ENCODE data around the gene PCDHGA1. TPM values are rescaled to one million over a fixed set of nuclear protein-coding genes. Genes with fewer than 3 reads are reported as not detected.
A peak's percentile ranks its signal among the peaks of the same experiment; 100 is the strongest.

The PCDHGA1 gene
- total and polyA plus RNA-seq, 2 donors (not counting 1 experiment from before 2014, with no cell fraction given) = 0.06 to 0.64 TPM

DNA sequence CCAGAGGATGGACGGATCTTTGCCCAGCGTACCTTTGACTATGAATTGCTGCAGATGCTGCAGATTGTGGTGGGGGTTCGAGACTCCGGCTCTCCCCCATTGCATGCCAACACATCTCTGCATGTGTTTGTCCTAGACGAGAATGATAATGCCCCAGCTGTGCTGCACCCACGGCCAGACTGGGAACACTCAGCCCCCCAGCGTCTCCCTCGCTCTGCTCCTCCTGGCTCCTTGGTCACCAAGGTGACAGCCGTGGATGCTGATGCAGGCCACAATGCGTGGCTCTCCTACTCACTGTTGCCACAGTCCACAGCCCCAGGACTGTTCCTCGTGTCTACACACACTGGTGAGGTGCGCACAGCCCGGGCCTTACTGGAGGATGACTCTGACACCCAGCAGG is 160.5 kb downstream of the PCDHGA1 start:
- H3K27ac Mint-ChIP-seq = no peak overlapping the region
- Histone ChIP-seq H3K4me3 (ENCODE audit: control extremely low read depth in 1 of 5, extremely low read depth in 1 of 5, insufficient read depth in 1 of 5, low read depth in 2 of 5, low read length in 4 of 5) (no peak overlapping the region), H3K27ac (ENCODE audit: low read length in 2 of 2) (no peak overlapping the region), H3K9ac (ENCODE audit: low read length) (no peak overlapping the region), H3K36me3 (replicated peaks in 1 of 2; ENCODE audit: control extremely low read depth in 1 of 2, control insufficient read depth in 1 of 2, extremely low read depth in 1 of 2, insufficient read depth in 2 of 2, low read length in 1 of 2) (no peaks in the 10 kb centered on the region), H3K79me2 (ENCODE audit: control insufficient read depth, insufficient read depth, low read length) (no peaks in the 10 kb centered on the region), H4K20me1 (ENCODE audit: control insufficient read depth, insufficient read depth, low read length, poor library complexity, severe bottlenecking) (no peaks in the 10 kb centered on the region), H3K9me3 (ENCODE audit: control extremely low read depth in 1 of 3, control insufficient read depth in 2 of 3, insufficient read depth in 1 of 3, low read length in 2 of 3) (peaks cover 0 to 25% (median 0%) of the 10 kb centered on the region in 3 donors), H3K4me1 (ENCODE audit: control insufficient read depth in 2 of 2, insufficient read depth in 2 of 2, low read length in 2 of 2) (peaks cover 17 to 21% of the 10 kb centered on the region in 2 donors), H3K27me3 (replicated peaks in 1 of 4; ENCODE audit: control extremely low read depth in 1 of 4, control insufficient read depth in 3 of 4, insufficient read depth in 4 of 4, low read length in 3 of 4) (peaks cover 0 to 70% (median 24%) of the 10 kb centered on the region in 4 experiments), H3K4me2 (replicated peaks; ENCODE audit: low read depth, low read length, poor library complexity, severe bottlenecking) (no peak overlapping the region), H2AFZ (ENCODE audit: insufficient read depth, low read depth, low read length, poor library complexity, severe bottlenecking) (no peak overlapping the region)
- no peak for TF ChIP-seq EZH2 (IDR thresholded peaks at IDR 0.05; ENCODE audit: borderline replicate concordance, insufficient read depth, low read depth, low read length, poor library complexity, severe bottlenecking)
- TF ChIP-seq, protein P1, sequence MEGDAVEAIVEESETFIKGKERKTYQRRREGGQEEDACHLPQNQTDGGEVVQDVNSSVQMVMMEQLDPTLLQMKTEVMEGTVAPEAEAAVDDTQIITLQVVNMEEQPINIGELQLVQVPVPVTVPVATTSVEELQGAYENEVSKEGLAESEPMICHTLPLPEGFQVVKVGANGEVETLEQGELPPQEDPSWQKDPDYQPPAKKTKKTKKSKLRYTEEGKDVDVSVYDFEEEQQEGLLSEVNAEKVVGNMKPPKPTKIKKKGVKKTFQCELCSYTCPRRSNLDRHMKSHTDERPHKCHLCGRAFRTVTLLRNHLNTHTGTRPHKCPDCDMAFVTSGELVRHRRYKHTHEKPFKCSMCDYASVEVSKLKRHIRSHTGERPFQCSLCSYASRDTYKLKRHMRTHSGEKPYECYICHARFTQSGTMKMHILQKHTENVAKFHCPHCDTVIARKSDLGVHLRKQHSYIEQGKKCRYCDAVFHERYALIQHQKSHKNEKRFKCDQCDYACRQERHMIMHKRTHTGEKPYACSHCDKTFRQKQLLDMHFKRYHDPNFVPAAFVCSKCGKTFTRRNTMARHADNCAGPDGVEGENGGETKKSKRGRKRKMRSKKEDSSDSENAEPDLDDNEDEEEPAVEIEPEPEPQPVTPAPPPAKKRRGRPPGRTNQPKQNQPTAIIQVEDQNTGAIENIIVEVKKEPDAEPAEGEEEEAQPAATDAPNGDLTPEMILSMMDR (IDR thresholded peaks at IDR 0.05) = no peak
- peaks cover 59% of the 10 kb centered on the region for H3K27me3 Mint-ChIP-seq
- ChIA-PET CTCF (interaction anchor here (1.1 to 2.9 kb wide), 2 partner anchors 17 to 60 kb away, joined by 3 to 9 read pairs; partner anchors contain the start of gene PCDHGA12), POLR2A (no interaction called here)
- no peaks in the 10 kb centered on the region for H3K9me3 Mint-ChIP-seq (ENCODE audit: insufficient read depth)
- 88% methylated on average over 7 of the region's 13 CpGs for WGBS (ENCODE audit: insufficient coverage)
- no peak for DNase-seq
- intact Hi-C loops (cut with micrococcal nuclease) = no loop called here
- no peak for ATAC-seq (ENCODE audit: low read depth)
- H3K4me1 Mint-ChIP-seq = peaks cover 18% of the 10 kb centered on the region
- H3K4me3 Mint-ChIP-seq = peak overlapping the region; percentile 68

DNA sequence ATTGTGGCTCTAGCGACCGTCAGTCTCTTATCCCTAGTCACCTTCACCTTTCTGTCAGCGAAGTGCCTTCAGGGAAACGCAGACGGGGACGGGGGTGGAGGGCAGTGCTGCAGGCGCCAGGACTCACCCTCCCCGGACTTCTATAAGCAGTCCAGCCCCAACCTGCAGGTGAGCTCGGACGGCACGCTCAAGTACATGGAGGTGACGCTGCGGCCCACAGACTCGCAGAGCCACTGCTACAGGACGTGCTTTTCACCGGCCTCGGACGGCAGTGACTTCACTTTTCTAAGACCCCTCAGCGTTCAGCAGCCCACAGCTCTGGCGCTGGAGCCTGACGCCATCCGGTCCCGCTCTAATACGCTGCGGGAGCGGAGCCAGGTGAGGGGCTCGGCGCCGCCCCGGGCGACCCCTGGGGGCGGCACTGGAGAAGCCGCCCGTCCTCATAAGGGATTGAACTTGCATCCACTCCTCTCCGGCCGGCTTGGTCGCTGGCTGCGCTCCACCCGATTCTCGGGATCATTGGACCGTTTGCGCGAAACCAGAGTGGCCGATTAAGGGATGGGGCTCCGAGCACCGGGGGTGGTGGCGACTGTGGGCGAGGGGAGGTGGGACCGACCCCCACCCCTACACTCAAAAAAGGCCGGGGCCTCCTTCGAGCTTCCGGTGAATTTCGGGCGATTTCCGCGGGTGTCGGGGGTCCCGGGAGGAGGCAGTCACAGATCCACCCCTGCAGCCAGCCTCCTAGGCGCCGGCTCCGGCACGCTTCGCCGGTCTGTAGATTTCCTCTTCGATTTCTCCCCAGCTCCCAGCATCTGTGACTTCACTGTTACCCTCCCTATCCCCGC is 161.2 kb downstream of the PCDHGA1 start:
- no peaks in the 10 kb centered on the region for H4K20me1 ChIP-seq (ENCODE audit: control insufficient read depth, insufficient read depth, low read length, poor library complexity, severe bottlenecking)
- TF ChIP-seq, protein P1 (IDR thresholded peaks at IDR 0.05) = no peak
- no peak for TF ChIP-seq EZH2 (IDR thresholded peaks at IDR 0.05; ENCODE audit: borderline replicate concordance, insufficient read depth, low read depth, low read length, poor library complexity, severe bottlenecking)
- peaks cover 0 to 19% (median 0%) of the 10 kb centered on the region in 3 donors for H3K9me3 ChIP-seq (ENCODE audit: control extremely low read depth in 1 of 3, control insufficient read depth in 2 of 3, insufficient read depth in 1 of 3, low read length in 2 of 3)
- POLR2A ChIA-PET = interaction anchor here (1.8 kb wide), 1 partner anchor 20 kb away, joined by 6 read pairs; no protein-coding TSS in a partner anchor
- peak overlapping the region; percentile 9 to 61 (median 39) for H3K4me3 ChIP-seq (ENCODE audit: control extremely low read depth in 1 of 5, extremely low read depth in 1 of 5, insufficient read depth in 1 of 5, low read depth in 2 of 5, low read length in 4 of 5)
- H3K27ac Mint-ChIP-seq = peak overlapping the region; percentile 76
- DNase-seq (no peak), ATAC-seq (ENCODE audit: low read depth) (no peak)
- no peaks in the 10 kb centered on the region for H3K79me2 ChIP-seq (ENCODE audit: control insufficient read depth, insufficient read depth, low read length)
- H2AFZ ChIP-seq (ENCODE audit: insufficient read depth, low read depth, low read length, poor library complexity, severe bottlenecking) = peak overlapping the region; percentile 53
- peaks cover 17 to 21% of the 10 kb centered on the region in 2 donors for H3K4me1 ChIP-seq (ENCODE audit: control insufficient read depth in 2 of 2, insufficient read depth in 2 of 2, low read length in 2 of 2)
- intact Hi-C loops (cut with micrococcal nuclease) = loop anchor here (2.0 kb wide), 1 partner anchor 21 kb away; no protein-coding TSS in a partner anchor
- H3K27me3 Mint-ChIP-seq = peaks cover 52% of the 10 kb centered on the region
- peak overlapping the region; percentile 82 for H3K4me2 ChIP-seq (replicated peaks; ENCODE audit: low read depth, low read length, poor library complexity, severe bottlenecking)
- peak overlapping the region; percentile 95 for H3K4me3 Mint-ChIP-seq
- H3K9me3 Mint-ChIP-seq (ENCODE audit: insufficient read depth) = no peaks in the 10 kb centered on the region
- peaks cover 18% of the 10 kb centered on the region for H3K4me1 Mint-ChIP-seq
- peak overlapping the region; percentile 47 for H3K9ac ChIP-seq (ENCODE audit: low read length)
- CTCF ChIA-PET = interaction anchor here (1.1 to 2.9 kb wide), 3 partner anchors 61 to 78 kb away, joined by 3 to 9 read pairs (median 4); partner anchors contain the start of genes PCDHGA10 and PCDHGA12
- H3K27ac ChIP-seq (ENCODE audit: low read length in 2 of 2) = no peak overlapping the region
- WGBS (ENCODE audit: insufficient coverage) = 5% methylated on average over 63 of the region's 66 CpGs
- H3K27me3 ChIP-seq (replicated peaks in 1 of 4; ENCODE audit: control extremely low read depth in 1 of 4, control insufficient read depth in 3 of 4, insufficient read depth in 4 of 4, low read length in 3 of 4) = peaks cover 0 to 67% (median 24%) of the 10 kb centered on the region in 4 experiments
- H3K36me3 ChIP-seq (replicated peaks in 1 of 2; ENCODE audit: control extremely low read depth in 1 of 2, control insufficient read depth in 1 of 2, extremely low read depth in 1 of 2, insufficient read depth in 2 of 2, low read length in 1 of 2) = no peaks in the 10 kb centered on the region
